ENCODE measurements around the gene MT3.
"Not testable (repeated sequence)": the region's sequence is repeated elsewhere in the genome, so short reads cannot be mapped to it uniquely, and the experiment has no call there.

Gene MT3

DNA sequence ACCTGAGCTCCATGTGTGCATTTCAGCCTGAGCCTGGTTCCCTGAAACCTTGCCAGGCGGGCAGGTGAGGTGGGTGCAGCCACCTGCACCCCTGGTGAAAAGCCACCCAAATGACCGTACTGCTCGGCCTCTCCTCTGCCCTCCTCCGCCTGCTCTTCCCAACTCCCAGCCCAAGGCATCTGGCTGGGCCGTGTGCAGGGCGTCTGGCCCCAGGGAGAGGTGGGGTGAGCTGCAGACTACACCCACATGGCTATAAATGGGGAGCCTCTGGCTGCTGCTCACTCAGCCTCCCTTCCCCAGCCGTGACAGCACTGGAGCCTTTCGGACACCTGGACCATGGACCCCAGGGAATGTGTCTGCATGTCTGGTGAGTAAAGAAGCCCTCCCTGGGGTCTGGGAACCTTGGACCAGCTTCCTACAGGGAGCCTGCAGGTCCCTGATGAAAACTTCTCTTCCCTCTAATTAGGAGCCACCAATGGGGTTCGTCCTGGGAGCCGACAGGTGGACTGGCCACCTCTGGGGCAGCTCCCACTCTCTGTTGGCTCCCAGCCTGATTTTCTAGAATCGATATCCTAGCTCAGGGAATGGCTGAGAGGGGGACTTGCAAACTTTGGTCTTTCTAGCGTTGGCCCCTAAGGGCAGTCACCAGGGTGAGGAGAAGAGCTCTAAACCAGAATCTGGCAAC is 24.4 kb upstream of the MT3 start, which contains the start of gene MT4:
MT4 (plus strand) TSS at position 281 of the 685 bp plus-strand sequence; CDS start at position 337, 56 bp downstream.
- no peaks in the 10 kb centered on the region for H3K36me3 Mint-ChIP-seq
- peaks cover 6% of the 10 kb centered on the region for H3K27me3 Mint-ChIP-seq
- H3K27ac Mint-ChIP-seq = no peak within 1 kb of the TSS
- peaks cover 3% of the 10 kb centered on the region for H3K4me1 Mint-ChIP-seq (ENCODE audit: low read depth)
- H3K4me3 Mint-ChIP-seq = no peak within 1 kb of the TSS
- no peaks in the 10 kb centered on the region for H3K9me3 Mint-ChIP-seq (ENCODE audit: low read depth)

GRCh38 chr16:56569971-56570370 is 19.4 kb upstream of the MT3 start:
- H3K36me3 Mint-ChIP-seq = no peaks in the 10 kb centered on the region
- peaks cover 3% of the 10 kb centered on the region for H3K4me1 Mint-ChIP-seq (ENCODE audit: low read depth)
- H3K27me3 Mint-ChIP-seq = no peaks in the 10 kb centered on the region
- no peak overlapping the region for H3K4me3 Mint-ChIP-seq
- peaks cover 5% of the 10 kb centered on the region for H3K9me3 Mint-ChIP-seq (ENCODE audit: low read depth)
- H3K27ac Mint-ChIP-seq = no peak overlapping the region

DNA sequence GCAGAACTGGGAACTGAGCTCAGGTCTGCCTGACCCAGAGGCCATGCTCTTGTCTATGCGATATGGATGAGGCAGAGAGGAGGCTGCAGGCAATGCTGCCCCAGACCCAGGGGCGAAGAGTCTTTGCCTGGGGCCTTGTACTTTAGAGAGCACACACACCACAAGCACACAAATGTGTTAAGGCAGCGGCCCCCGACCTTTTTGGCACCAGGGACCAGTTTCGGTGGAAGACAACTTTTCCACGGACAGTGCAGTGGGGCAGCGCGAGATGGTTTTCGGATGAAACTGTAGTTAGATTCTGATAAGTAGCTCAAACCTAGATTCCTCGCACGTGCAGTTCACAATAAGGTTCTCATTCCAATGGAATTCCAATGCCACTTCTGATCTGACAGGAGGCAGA is 17.8 kb upstream of the MT3 start:
- H3K4me1 Mint-ChIP-seq (ENCODE audit: low read depth) = no peaks in the 10 kb centered on the region
- H3K4me3 Mint-ChIP-seq = no peak overlapping the region
- H3K27me3 Mint-ChIP-seq = no peaks in the 10 kb centered on the region
- no peaks in the 10 kb centered on the region for H3K36me3 Mint-ChIP-seq
- no peak overlapping the region for H3K27ac Mint-ChIP-seq
- peaks cover 5% of the 10 kb centered on the region for H3K9me3 Mint-ChIP-seq (ENCODE audit: low read depth)

GRCh38 chr16:56574625-56575024 is 14.7 kb upstream of the MT3 start:
- H3K9me3 Mint-ChIP-seq (ENCODE audit: low read depth) = peaks cover 5% of the 10 kb centered on the region
- H3K27me3 Mint-ChIP-seq = no peaks in the 10 kb centered on the region
- H3K27ac Mint-ChIP-seq = no peak overlapping the region
- no peaks in the 10 kb centered on the region for H3K36me3 Mint-ChIP-seq
- no peak overlapping the region for H3K4me3 Mint-ChIP-seq
- peaks cover 6% of the 10 kb centered on the region for H3K4me1 Mint-ChIP-seq (ENCODE audit: low read depth)

GRCh38 chr16:56576585-56577299 is 12.6 kb upstream of the MT3 start:
- Mint-ChIP-seq H3K27ac (no peak overlapping the region), H3K9me3 (ENCODE audit: low read depth) (peaks cover 5% of the 10 kb centered on the region), H3K27me3 (no peaks in the 10 kb centered on the region), H3K4me1 (ENCODE audit: low read depth) (peaks cover 6% of the 10 kb centered on the region), H3K4me3 (no peak overlapping the region), H3K36me3 (no peaks in the 10 kb centered on the region)

DNA sequence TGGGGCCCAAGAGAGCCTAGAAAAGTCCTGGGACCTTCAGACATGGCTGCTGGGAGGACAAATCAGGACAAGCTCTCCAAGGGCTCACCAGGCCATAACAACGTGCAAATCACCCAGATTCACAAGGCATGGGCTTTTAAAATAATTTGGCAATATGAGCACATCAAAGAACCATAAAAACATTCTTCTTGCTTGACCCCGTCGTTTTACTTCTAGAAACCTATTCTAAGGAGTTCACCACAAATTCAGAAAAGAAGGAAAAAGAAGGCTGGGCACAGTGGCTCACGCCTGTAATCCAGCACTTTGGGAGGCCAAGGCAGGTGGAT is 12.1 kb upstream of the MT3 start:
- H3K9me3 Mint-ChIP-seq (ENCODE audit: low read depth) = peaks cover 5% of the 10 kb centered on the region
- H3K27ac Mint-ChIP-seq = no peak overlapping the region
- H3K4me3 Mint-ChIP-seq = no peak overlapping the region
- H3K27me3 Mint-ChIP-seq = no peaks in the 10 kb centered on the region
- peaks cover 6% of the 10 kb centered on the region for H3K4me1 Mint-ChIP-seq (ENCODE audit: low read depth)
- H3K36me3 Mint-ChIP-seq = no peaks in the 10 kb centered on the region

DNA sequence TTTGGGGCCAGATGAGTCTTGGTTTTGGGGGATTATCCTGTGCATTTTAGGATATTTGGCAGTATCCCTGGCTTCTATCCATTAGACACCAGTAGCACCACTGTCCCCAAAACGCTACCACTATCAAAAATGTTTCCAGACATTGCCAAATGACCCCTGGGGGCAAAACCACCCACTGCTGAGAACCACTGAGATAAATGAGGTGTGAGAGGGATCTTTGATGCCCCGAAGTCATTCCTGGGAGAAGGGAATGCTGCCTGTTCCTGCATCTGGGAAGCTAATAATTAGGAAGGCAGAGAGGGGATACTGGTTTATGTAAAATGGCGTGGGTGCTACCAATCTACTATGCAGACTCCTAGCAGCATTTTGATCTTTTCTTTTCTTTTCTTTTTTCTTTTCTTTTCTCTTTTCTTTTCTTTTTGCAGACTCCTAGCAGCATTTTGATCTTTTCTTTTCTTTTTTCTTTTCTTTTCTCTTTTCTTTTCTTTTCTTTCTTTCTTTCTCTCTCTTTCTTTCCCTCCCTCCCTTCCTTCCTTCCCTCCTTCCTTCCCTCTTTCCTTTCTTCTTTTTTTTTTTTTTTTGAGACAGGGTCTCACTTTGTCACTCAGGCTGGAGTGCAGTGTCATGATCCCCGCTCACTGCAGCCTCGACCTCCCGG is 8.8 kb upstream of the MT3 start:
- no peaks in the 10 kb centered on the region for H3K9me3 Mint-ChIP-seq (ENCODE audit: low read depth)
- no peak overlapping the region for H3K27ac Mint-ChIP-seq
- peaks cover 6% of the 10 kb centered on the region for H3K4me1 Mint-ChIP-seq (ENCODE audit: low read depth)
- no peak overlapping the region for H3K4me3 Mint-ChIP-seq
- no peaks in the 10 kb centered on the region for H3K36me3 Mint-ChIP-seq
- no peaks in the 10 kb centered on the region for H3K27me3 Mint-ChIP-seq

DNA sequence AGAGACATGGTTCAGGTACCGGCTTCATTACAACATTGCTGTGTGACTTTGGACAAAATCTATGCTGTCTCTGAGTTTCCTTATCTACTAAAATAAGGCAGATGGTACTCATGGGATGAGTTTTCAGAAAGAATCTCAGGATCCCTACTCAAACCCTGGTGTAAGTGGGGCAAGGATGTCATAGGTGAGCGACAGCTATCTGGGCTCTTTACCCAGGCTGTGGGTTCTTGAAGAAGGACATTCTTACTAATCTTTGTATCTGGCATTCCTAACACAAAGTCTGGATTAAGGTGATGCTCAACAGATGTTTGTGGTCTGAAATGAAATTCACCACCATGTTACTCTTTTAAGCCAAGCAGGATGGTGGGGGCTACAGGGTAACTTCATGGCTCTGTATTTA is 6.4 kb upstream of the MT3 start:
- not testable (repeated sequence) for H3K4me3 Mint-ChIP-seq; H3K4me1 Mint-ChIP-seq (ENCODE audit: low read depth); H3K36me3 Mint-ChIP-seq; H3K9me3 Mint-ChIP-seq (ENCODE audit: low read depth); H3K27me3 Mint-ChIP-seq; H3K27ac Mint-ChIP-seq

- H3K36me3 Mint-ChIP-seq = no peaks in the 10 kb centered on the region
- no peaks in the 10 kb centered on the region for H3K4me1 Mint-ChIP-seq (ENCODE audit: low read depth)
- H3K9me3 Mint-ChIP-seq (ENCODE audit: low read depth) = no peaks in the 10 kb centered on the region
- H3K4me3 Mint-ChIP-seq = no peak overlapping the region
- H3K27ac Mint-ChIP-seq = no peak overlapping the region
- H3K27me3 Mint-ChIP-seq = no peaks in the 10 kb centered on the region
These were observed 5.8 kb upstream of the MT3 start for GRCh38 chr16:56583351-56584168.

GRCh38 chr16:56584276-56584675 is 5.1 kb upstream of the MT3 start:
- Mint-ChIP-seq H3K27ac (no peak overlapping the region), H3K36me3 (no peaks in the 10 kb centered on the region), H3K4me3 (no peak overlapping the region), H3K9me3 (ENCODE audit: low read depth) (no peaks in the 10 kb centered on the region), H3K4me1 (ENCODE audit: low read depth) (peaks cover 3% of the 10 kb centered on the region), H3K27me3 (no peaks in the 10 kb centered on the region)

- Mint-ChIP-seq H3K27me3 (no peaks in the 10 kb centered on the region), H3K4me3 (peak overlapping the region; percentile 90), H3K4me1 (ENCODE audit: low read depth) (peaks cover 14% of the 10 kb centered on the region), H3K9me3 (ENCODE audit: low read depth) (no peaks in the 10 kb centered on the region), H3K36me3 (no peaks in the 10 kb centered on the region), H3K27ac (no peak overlapping the region)
These were observed 567 bp upstream of the MT3 start for GRCh38 chr16:56588781-56589140.

- no peak overlapping the region for H3K4me3 Mint-ChIP-seq
- H3K27me3 Mint-ChIP-seq = no peaks in the 10 kb centered on the region
- H3K36me3 Mint-ChIP-seq = no peaks in the 10 kb centered on the region
- H3K27ac Mint-ChIP-seq = no peak overlapping the region
- H3K4me1 Mint-ChIP-seq (ENCODE audit: low read depth) = peaks cover 14% of the 10 kb centered on the region
- H3K9me3 Mint-ChIP-seq (ENCODE audit: low read depth) = no peaks in the 10 kb centered on the region
These were observed 2.2 kb downstream of the MT3 start for GRCh38 chr16:56591377-56592060.

- no peak overlapping the region for H3K27ac Mint-ChIP-seq
- peaks cover 16% of the 10 kb centered on the region for H3K4me1 Mint-ChIP-seq (ENCODE audit: low read depth)
- no peak overlapping the region for H3K4me3 Mint-ChIP-seq
- no peaks in the 10 kb centered on the region for H3K9me3 Mint-ChIP-seq (ENCODE audit: low read depth)
- H3K27me3 Mint-ChIP-seq = no peaks in the 10 kb centered on the region
- H3K36me3 Mint-ChIP-seq = no peaks in the 10 kb centered on the region
These were observed 4.4 kb downstream of the MT3 start for GRCh38 chr16:56593573-56594291.

DNA sequence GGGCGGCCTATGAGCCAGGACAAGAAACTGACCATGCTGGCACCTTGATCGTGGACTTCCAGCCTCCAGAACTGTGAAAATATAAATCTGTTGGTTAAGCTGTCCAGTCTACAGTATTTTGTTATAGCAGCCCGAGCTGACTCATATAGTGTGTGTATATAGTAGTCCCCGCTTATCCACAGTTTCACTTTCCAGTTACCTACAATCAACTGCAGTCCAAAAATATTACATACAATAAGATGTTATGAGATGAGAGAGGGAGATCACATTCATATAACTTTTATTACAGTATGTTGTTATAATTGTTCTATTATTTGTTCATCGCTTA is 4.9 kb downstream of the MT3 start:
- H3K9me3 Mint-ChIP-seq (ENCODE audit: low read depth) = no peaks in the 10 kb centered on the region
- H3K4me1 Mint-ChIP-seq (ENCODE audit: low read depth) = peaks cover 14% of the 10 kb centered on the region
- no peak overlapping the region for H3K4me3 Mint-ChIP-seq
- no peak overlapping the region for H3K27ac Mint-ChIP-seq
- no peaks in the 10 kb centered on the region for H3K27me3 Mint-ChIP-seq
- H3K36me3 Mint-ChIP-seq = no peaks in the 10 kb centered on the region
